Spleen (tissue), 11 donors: Measurements from ENCODE around the gene C1orf141. TPM values are rescaled to one million over a fixed set of nuclear protein-coding genes. Genes with fewer than 3 reads are reported as not detected.
A peak's percentile ranks its signal among the peaks of the same experiment; 100 is the strongest.
"Not testable (repeated sequence)": the region's sequence is repeated elsewhere in the genome, so short reads cannot be mapped to it uniquely, and the experiment has no call there.

ENCODE experiments used
- DNase-seq: peaks from one replicate; pipeline ENCODE4 v3.0.0-alpha.2; 2020
- H3K27ac ChIP-seq, 8 donors: fragments of 200-600 bp; sonication (generic) in 7 of 8; 1 replicate in 4 of 8; 2 replicates in 4 of 8; pipeline versions ENCODE4 v1.5.0 to v1.8.0; 2016 to 2021; ENCODE audit warnings: inconsistent platforms in 4 of 8, mild to moderate bottlenecking in 4 of 8, moderate library complexity in 1 of 8
- H3K27me3 ChIP-seq, 7 donors: fragments of 200-600 bp; sonication (generic) in 6 of 7; replicated peaks in 1 of 7; 1 replicate in 4 of 7; 2 replicates in 3 of 7; pipeline versions ENCODE4 v1.5.0 to v1.8.0; 2016 to 2021; ENCODE audit warnings: inconsistent platforms in 3 of 7, mild to moderate bottlenecking in 1 of 7
- H3K36me3 ChIP-seq, 6 donors: fragments of 200-600 bp; sonication (generic) in 5 of 6; 1 replicate in 4 of 6; 2 replicates in 2 of 6; pipeline versions ENCODE4 v1.5.0 to v1.8.0; 2016 to 2021; ENCODE audit warnings: inconsistent platforms in 2 of 6
- H3K4me1 ChIP-seq, 6 donors: fragments of 200-600 bp; sonication (generic) in 5 of 6; 1 replicate in 3 of 6; 2 replicates in 3 of 6; pipeline versions ENCODE4 v1.5.0 to v1.8.0; 2016 to 2021; ENCODE audit warnings: inconsistent platforms in 3 of 6
- H3K4me3 ChIP-seq, 8 donors: fragments of 200-600 bp; sonication (generic) in 7 of 8; 1 replicate in 4 of 8; 2 replicates in 4 of 8; pipeline versions ENCODE4 v1.5.0 to v1.8.0; 2016 to 2021; ENCODE audit warnings: inconsistent platforms in 4 of 8, mild to moderate bottlenecking in 4 of 8, moderate library complexity in 2 of 8
- H3K9me3 ChIP-seq, 8 donors: fragments of 200-600 bp; sonication (generic) in 7 of 8; 1 replicate in 4 of 8; 2 replicates in 4 of 8; pipeline versions ENCODE4 v1.5.0 to v1.8.0; 2016 to 2021; ENCODE audit warnings: inconsistent platforms in 4 of 8
- CTCF ChIP-seq, 11 experiments: fragments of 200-600 bp in 7 of 11; fragments of 450-650 bp in 4 of 11; sonication (generic) in 4 of 11; IDR thresholded peaks in 8 of 11; conservative IDR thresholded peaks in 3 of 11; 1 replicate in 7 of 11; 2 replicates in 4 of 11; pipeline versions ENCODE4 v1.4.0 to v1.8.0; 2016 to 2021; ENCODE audit warnings: antibody characterized with exemption in 11 of 11, inconsistent platforms in 4 of 11, mild to moderate bottlenecking in 1 of 11
- POLR2A ChIP-seq, 3 donors: fragments of 450-650 bp; IDR thresholded peaks; one replicate each; pipeline ENCODE4 v1.5.1; 2017; ENCODE audit warnings: antibody characterized with exemption in 3 of 3, mild to moderate bottlenecking in 1 of 3
- POLR2AphosphoS5 ChIP-seq, 3 donors: sonication (generic); formaldehyde crosslinking; IDR thresholded peaks; one replicate each; pipeline ENCODE4 v1.5.1; 2017; ENCODE audit warnings: antibody characterized with exemption in 3 of 3
- WGBS, 5 donors: extraction: QIAGEN DNeasy Blood & Tissue Kit in 3 of 5; methylation state at CpG; one replicate each; pipeline versions ENCODE4 v1.1.5 to v1.1.7; 2013 to 2018; 5-methylcytosine and 5-hydroxymethylcytosine counted together
- intact Hi-C: fragments of 100-400 bp; cut with DNase I; formaldehyde crosslinking; loops from one replicate; pipeline ENCODE4 v1.15.0; 2023; ENCODE audit warnings: low total_unique reads
- polyA plus RNA-seq, 3 donors: library from polyadenylated mRNA; stranded (reverse); fragments of 200-250 nt; gene quantifications; one replicate each; pipeline ENCODE4 v1.2.1, GENCODE V29; 2013
- total RNA-seq, 7 donors: library from RNA; depleted of rRNA in 3 of 7; stranded (reverse); fragments of >200 nt in 3 of 7; fragmentation: NEBNext Ultra II Directional in 4 of 7; extraction: Animal tissue kit (Norgen Biotek cat#: 25700) in 4 of 7; gene quantifications; one replicate each; pipeline versions ENCODE4 v1.1.0 to v1.2.1, GENCODE V29; 2016 to 2021
- donor health status: healthy with polysubstance abuse.
- donor health status: DM: no; HTN: no; CAD: no; lungs with moderate emphysema.
- donor health status: DM: no; HTN: no; CAD: no.
- donor health status: Bipolar disorder and iron deficiency.
- donor health status: healthy.
- donor health status: DM: no; HTN: no; CAD: no.
- donor health status: DM: yes; HTN: yes; CAD: no.

The C1orf141 gene
- total and polyA plus RNA-seq, 10 donors, result not detected

GRCh38 chr1:67144696-67145095, 9.9 kb upstream of the C1orf141 start:
- no peaks in the 10 kb centered on the region for H3K27me3 ChIP-seq
- H3K4me1 ChIP-seq, result peaks cover 0 to 15% (median 9%) of the 10 kb centered on the region in 6 donors
- intact Hi-C loops, result loop anchor here (5.0 kb wide), 2 partner anchors 152 to 377 kb away; no protein-coding TSS in a partner anchor
- H3K4me3 ChIP-seq, result no peak overlapping the region
- no peak overlapping the region for H3K27ac ChIP-seq
- DNase-seq, result no peak
- no peaks in the 10 kb centered on the region for H3K9me3 ChIP-seq
- no peak for TF ChIP-seq POLR2A (IDR thresholded peaks at IDR 0.05)
- peak in 8 of 11 experiments; percentile 10 to 41 (median 22) for TF ChIP-seq CTCF (IDR thresholded peaks at IDR 0.05 in 8 of 11, conservative IDR thresholded peaks at IDR 0.05 in 3 of 11)
- no peak for TF ChIP-seq POLR2AphosphoS5 (IDR thresholded peaks at IDR 0.05)
- 81 to 91% (median 82%) methylated on average over 2 of the region's 2 CpGs for WGBS, 5 donors
- H3K36me3 ChIP-seq, result no peaks in the 10 kb centered on the region

DNA sequence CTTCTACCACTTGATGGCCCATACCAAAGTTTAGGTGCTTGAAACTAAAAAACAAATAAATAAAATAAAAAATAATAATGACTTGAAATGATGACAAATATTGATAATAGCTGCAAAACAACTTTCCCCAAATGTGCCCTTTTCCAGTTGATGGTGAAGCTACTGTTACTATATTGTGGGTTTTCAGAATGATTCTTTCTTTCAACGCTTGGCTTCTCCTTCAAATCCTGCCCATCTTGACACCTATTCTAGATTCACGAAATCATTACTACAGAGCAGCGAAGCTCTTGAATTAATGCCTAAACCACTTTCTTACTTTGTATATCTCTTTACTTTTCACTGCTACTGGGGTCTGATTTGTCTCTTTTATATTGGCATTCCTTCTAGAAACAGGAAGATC, 9.2 kb upstream of the C1orf141 start:
- no peaks in the 10 kb centered on the region for H3K27me3 ChIP-seq
- DNase-seq, result no peak
- no peaks in the 10 kb centered on the region for H3K36me3 ChIP-seq
- intact Hi-C loops, result loop anchor here (5.0 kb wide), 1 partner anchor 377 kb away; no protein-coding TSS in a partner anchor
- no peak overlapping the region for H3K27ac ChIP-seq
- WGBS, 5 donors, result 64 to 78% (median 73%) methylated on average over 3 of the region's 3 CpGs
- no peak overlapping the region for H3K4me3 ChIP-seq
- peaks cover 0 to 11% (median 4%) of the 10 kb centered on the region in 6 donors for H3K4me1 ChIP-seq
- no peaks in the 10 kb centered on the region for H3K9me3 ChIP-seq
- TF ChIP-seq POLR2A (IDR thresholded peaks at IDR 0.05) (no peak), POLR2AphosphoS5 (IDR thresholded peaks at IDR 0.05) (no peak), CTCF (IDR thresholded peaks at IDR 0.05 in 8 of 11, conservative IDR thresholded peaks at IDR 0.05 in 3 of 11) (no peak)

DNA sequence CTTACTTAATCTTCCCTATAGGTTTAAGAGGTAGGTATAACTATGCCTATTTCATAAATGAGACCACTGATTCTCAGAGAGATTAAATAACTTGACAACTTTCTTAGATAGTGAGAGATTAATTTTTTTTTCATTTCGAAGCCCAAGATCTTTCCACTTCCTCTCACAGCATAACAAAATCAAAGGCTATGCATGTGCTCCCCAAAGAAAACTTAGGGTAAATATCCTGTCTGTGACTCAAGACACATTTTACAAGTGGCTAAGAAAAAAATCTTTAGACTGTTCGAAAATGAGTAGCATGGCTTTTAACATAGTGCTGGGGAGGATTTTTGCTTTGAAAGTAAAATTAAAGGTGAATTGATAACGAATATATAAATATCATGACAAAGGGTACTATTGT, 8.2 kb upstream of the C1orf141 start:
- intact Hi-C loops, result loop anchor here (5.0 kb wide), 1 partner anchor 376 kb away; no protein-coding TSS in a partner anchor

GRCh38 chr1:67141832-67142231, 7.1 kb upstream of the C1orf141 start:
- WGBS, 5 donors, result 65 to 79% (median 72%) methylated on average over 3 of the region's 3 CpGs
- H3K4me3 ChIP-seq, H3K36me3 ChIP-seq, H3K27ac ChIP-seq, H3K27me3 ChIP-seq, DNase-seq, H3K9me3 ChIP-seq, H3K4me1 ChIP-seq: not testable (repeated sequence)
- intact Hi-C loops, result loop anchor here (5.0 kb wide), 1 partner anchor 375 kb away; no protein-coding TSS in a partner anchor

More for the DNA sequence above, 8.2 kb upstream of the C1orf141 start:
- H3K27me3 ChIP-seq, result no peaks in the 10 kb centered on the region
- no peak for DNase-seq
- H3K36me3 ChIP-seq, result no peaks in the 10 kb centered on the region
- 53 to 68% (median 65%) methylated on average over 3 of the region's 3 CpGs for WGBS, 5 donors
- no peak overlapping the region for H3K4me3 ChIP-seq
- peaks cover 0 to 6% (median 0%) of the 10 kb centered on the region in 6 donors for H3K4me1 ChIP-seq
- no peak for TF ChIP-seq CTCF (IDR thresholded peaks at IDR 0.05 in 8 of 11, conservative IDR thresholded peaks at IDR 0.05 in 3 of 11)
- no peak for TF ChIP-seq POLR2AphosphoS5 (IDR thresholded peaks at IDR 0.05)
- no peak for TF ChIP-seq POLR2A (IDR thresholded peaks at IDR 0.05)
- no peaks in the 10 kb centered on the region for H3K9me3 ChIP-seq
- no peak overlapping the region for H3K27ac ChIP-seq
